Natural killer cell (primary cell): ENCODE measurements around the gene CNR2. TPM values are rescaled to one million over a fixed set of nuclear protein-coding genes. Genes with fewer than 3 reads are reported as not detected.

Experiments
- ATAC-seq, 3 donors: fragments of 150-1000 bp in 2 of 3; fragments of 200-7000 bp in 1 of 3; cut with Tn5 transposase; 1 replicate in 1 of 3; 2 replicates in 2 of 3; pipeline ENCODE4 v1.10.0; 2021; ENCODE audit warnings: mild to moderate bottlenecking in 2 of 3, moderate library complexity in 2 of 3
- DNase-seq, 2 donors: peaks; one replicate each; pipeline versions ENCODE4 v3.0.0 to v3.0.0-alpha.2; 2013 to 2021; ENCODE audit warnings: mixed read lengths in 1 of 2
- H3K27ac ChIP-seq: one replicate; pipeline ENCODE4 v1.5.1; 2013; ENCODE audit warnings: mild to moderate bottlenecking, low read length
- H3K27me3 ChIP-seq: one replicate; pipeline ENCODE4 v1.6.1; 2013; ENCODE audit warnings: low read length; ENCODE audit not compliant: control insufficient read depth, insufficient read depth
- H3K36me3 ChIP-seq: one replicate; pipeline ENCODE4 v1.6.1; 2013; ENCODE audit warnings: low read length; ENCODE audit not compliant: control insufficient read depth, insufficient read depth
- H3K4me1 ChIP-seq: one replicate; pipeline ENCODE4 v1.6.1; 2013; ENCODE audit warnings: low read length; ENCODE audit not compliant: control insufficient read depth, insufficient read depth
- H3K4me3 ChIP-seq: one replicate; pipeline ENCODE4 v1.5.1; 2013; ENCODE audit warnings: low read length
- H3K9me3 ChIP-seq: one replicate; pipeline ENCODE4 v1.6.1; 2013; ENCODE audit warnings: low read length; ENCODE audit not compliant: control insufficient read depth, insufficient read depth
- H3K27ac Mint-ChIP-seq, 2 donors: one replicate each; pipeline ENCODE4 v1.8.0; 2022; ENCODE audit warnings: mild to moderate bottlenecking in 2 of 2, mixed read lengths in 2 of 2, moderate library complexity in 1 of 2
- H3K27me3 Mint-ChIP-seq, 2 donors: one replicate each; pipeline ENCODE4 v1.8.0; 2022; ENCODE audit warnings: low read depth in 2 of 2, mixed read lengths in 2 of 2
- H3K36me3 Mint-ChIP-seq: one replicate; pipeline ENCODE4 v1.8.0; 2022; ENCODE audit warnings: mixed read lengths
- H3K4me1 Mint-ChIP-seq, 2 donors: one replicate each; pipeline ENCODE4 v1.8.0; 2022; ENCODE audit warnings: mixed read lengths in 2 of 2
- H3K4me3 Mint-ChIP-seq: one replicate; pipeline ENCODE4 v1.8.0; 2022; ENCODE audit warnings: mild to moderate bottlenecking, moderate library complexity, mixed read lengths
- H3K9me3 Mint-ChIP-seq, 2 donors: one replicate each; pipeline ENCODE4 v1.8.0; 2022; ENCODE audit warnings: mixed read lengths in 2 of 2
- WGBS: methylation state at CpG from one replicate; pipeline ENCODE4 v1.1.7; 2013; ENCODE audit warnings: missing lambda C conversion rate; ENCODE audit not compliant: insufficient coverage; 5-methylcytosine and 5-hydroxymethylcytosine counted together
- intact Hi-C: fragments of 100-400 bp; cut with micrococcal nuclease; formaldehyde crosslinking; loops from one replicate; pipeline ENCODE4 v1.14.2; 2022
- total RNA-seq, 4 donors: library from RNA; stranded (reverse); fragments of 120-200 nt in 1 of 4; gene quantifications; one replicate each; pipeline versions ENCODE4 v1.2.3 to v1.2.4, GENCODE V29; 2013 to 2022
- TF ChIP-seq, protein P1 (sequence below): fragments of 200-600 bp; IDR thresholded peaks from one replicate; pipeline ENCODE4 v1.8.0; 2022; ENCODE audit warnings: antibody characterized with exemption

CNR2 gene
- total RNA-seq, 3 donors from 2014 or later (not counting 1 experiment from before 2014, with no cell fraction given): 5.3 to 12.0 (median 6.1) TPM

GRCh38 chr1:23930270-23930669, 17.1 kb upstream of the CNR2 start:
- Mint-ChIP-seq H3K27me3 (peaks cover 0 to 6% of the 10 kb centered on the region in 2 donors), H3K27ac (no peak overlapping the region), H3K9me3 (no peaks in the 10 kb centered on the region), H3K36me3 (no peaks in the 10 kb centered on the region), H3K4me3 (no peak overlapping the region), H3K4me1 (no peaks in the 10 kb centered on the region)
- Histone ChIP-seq H3K27ac (no peak overlapping the region), H3K36me3 (no peaks in the 10 kb centered on the region), H3K4me3 (no peak overlapping the region), H3K9me3 (no peaks in the 10 kb centered on the region), H3K4me1 (peaks cover 5% of the 10 kb centered on the region), H3K27me3 (no peaks in the 10 kb centered on the region)
- no peak for ATAC-seq
- intact Hi-C loops: no loop called here
- TF ChIP-seq, protein P1, sequence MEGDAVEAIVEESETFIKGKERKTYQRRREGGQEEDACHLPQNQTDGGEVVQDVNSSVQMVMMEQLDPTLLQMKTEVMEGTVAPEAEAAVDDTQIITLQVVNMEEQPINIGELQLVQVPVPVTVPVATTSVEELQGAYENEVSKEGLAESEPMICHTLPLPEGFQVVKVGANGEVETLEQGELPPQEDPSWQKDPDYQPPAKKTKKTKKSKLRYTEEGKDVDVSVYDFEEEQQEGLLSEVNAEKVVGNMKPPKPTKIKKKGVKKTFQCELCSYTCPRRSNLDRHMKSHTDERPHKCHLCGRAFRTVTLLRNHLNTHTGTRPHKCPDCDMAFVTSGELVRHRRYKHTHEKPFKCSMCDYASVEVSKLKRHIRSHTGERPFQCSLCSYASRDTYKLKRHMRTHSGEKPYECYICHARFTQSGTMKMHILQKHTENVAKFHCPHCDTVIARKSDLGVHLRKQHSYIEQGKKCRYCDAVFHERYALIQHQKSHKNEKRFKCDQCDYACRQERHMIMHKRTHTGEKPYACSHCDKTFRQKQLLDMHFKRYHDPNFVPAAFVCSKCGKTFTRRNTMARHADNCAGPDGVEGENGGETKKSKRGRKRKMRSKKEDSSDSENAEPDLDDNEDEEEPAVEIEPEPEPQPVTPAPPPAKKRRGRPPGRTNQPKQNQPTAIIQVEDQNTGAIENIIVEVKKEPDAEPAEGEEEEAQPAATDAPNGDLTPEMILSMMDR: no peak
- WGBS: 88% methylated on average over 4 of the region's 5 CpGs
- DNase-seq: no peak

- Histone ChIP-seq H3K4me3 (no peak overlapping the region), H3K27me3 (no peaks in the 10 kb centered on the region), H3K27ac (no peak overlapping the region), H3K4me1 (peaks cover 5% of the 10 kb centered on the region), H3K36me3 (no peaks in the 10 kb centered on the region), H3K9me3 (no peaks in the 10 kb centered on the region)
- no peak for DNase-seq
- Mint-ChIP-seq H3K27me3 (peaks cover 0 to 6% of the 10 kb centered on the region in 2 donors), H3K4me3 (no peak overlapping the region), H3K9me3 (no peaks in the 10 kb centered on the region), H3K27ac (no peak overlapping the region), H3K36me3 (no peaks in the 10 kb centered on the region), H3K4me1 (no peaks in the 10 kb centered on the region)
- 83% methylated on average over 4 of the region's 4 CpGs for WGBS
- intact Hi-C loops: no loop called here
- ATAC-seq: no peak
- TF ChIP-seq, protein P1: no peak
Measured at GRCh38 chr1:23928789-23929188, 15.6 kb upstream of the CNR2 start.

GRCh38 chr1:23927097-23927496, 13.9 kb upstream of the CNR2 start:
- intact Hi-C loops: no loop called here
- TF ChIP-seq, protein P1: no peak
- WGBS: 72% methylated on average over 1 of the region's 1 CpG
- Histone ChIP-seq H3K27ac (no peak overlapping the region), H3K9me3 (no peaks in the 10 kb centered on the region), H3K4me3 (no peak overlapping the region), H3K4me1 (peaks cover 5% of the 10 kb centered on the region), H3K27me3 (no peaks in the 10 kb centered on the region), H3K36me3 (no peaks in the 10 kb centered on the region)
- Mint-ChIP-seq H3K27me3 (peaks cover 0 to 6% of the 10 kb centered on the region in 2 donors), H3K27ac (no peak overlapping the region), H3K9me3 (no peaks in the 10 kb centered on the region), H3K36me3 (no peaks in the 10 kb centered on the region), H3K4me1 (no peaks in the 10 kb centered on the region), H3K4me3 (no peak overlapping the region)
- ATAC-seq (no peak), DNase-seq (no peak)

GRCh38 chr1:23925279-23925678, 12.1 kb upstream of the CNR2 start:
- H3K4me3 ChIP-seq: no peak overlapping the region
- intact Hi-C loops: no loop called here
- H3K27ac Mint-ChIP-seq: no peak overlapping the region
- H3K27me3 ChIP-seq: no peaks in the 10 kb centered on the region
- TF ChIP-seq, protein P1: no peak
- 89% methylated on average over 3 of the region's 3 CpGs for WGBS
- no peaks in the 10 kb centered on the region for H3K36me3 ChIP-seq
- no peak for ATAC-seq
- H3K36me3 Mint-ChIP-seq: no peaks in the 10 kb centered on the region
- no peak overlapping the region for H3K4me3 Mint-ChIP-seq
- no peak for DNase-seq
- no peaks in the 10 kb centered on the region for H3K9me3 Mint-ChIP-seq
- H3K27ac ChIP-seq: no peak overlapping the region
- peaks cover under 1% of the 10 kb centered on the region for H3K4me1 ChIP-seq
- H3K9me3 ChIP-seq: no peaks in the 10 kb centered on the region
- no peaks in the 10 kb centered on the region for H3K4me1 Mint-ChIP-seq
- peaks cover 0 to 6% of the 10 kb centered on the region in 2 donors for H3K27me3 Mint-ChIP-seq
